Body of pancreas (tissue), 4 donors: ENCODE measurements around the gene CACNA1C.

Experiments
- POLR2A ChIP-seq, 3 donors: fragments of 450-650 bp; IDR thresholded peaks; one replicate each; pipeline ENCODE4 v1.6.1; 2016; ENCODE audit warnings: antibody characterized with exemption in 3 of 3, mild to moderate bottlenecking in 2 of 3
- TF ChIP-seq, protein P1 (sequence below), 7 experiments: fragments of 450-650 bp in 4 of 7; fragments of 200-600 bp in 3 of 7; sonication (generic) in 3 of 7; IDR thresholded peaks; one replicate each; pipeline ENCODE4 v1.5.1; 2016 to 2019; ENCODE audit warnings: antibody characterized with exemption in 7 of 7

- TF ChIP-seq, protein P1, sequence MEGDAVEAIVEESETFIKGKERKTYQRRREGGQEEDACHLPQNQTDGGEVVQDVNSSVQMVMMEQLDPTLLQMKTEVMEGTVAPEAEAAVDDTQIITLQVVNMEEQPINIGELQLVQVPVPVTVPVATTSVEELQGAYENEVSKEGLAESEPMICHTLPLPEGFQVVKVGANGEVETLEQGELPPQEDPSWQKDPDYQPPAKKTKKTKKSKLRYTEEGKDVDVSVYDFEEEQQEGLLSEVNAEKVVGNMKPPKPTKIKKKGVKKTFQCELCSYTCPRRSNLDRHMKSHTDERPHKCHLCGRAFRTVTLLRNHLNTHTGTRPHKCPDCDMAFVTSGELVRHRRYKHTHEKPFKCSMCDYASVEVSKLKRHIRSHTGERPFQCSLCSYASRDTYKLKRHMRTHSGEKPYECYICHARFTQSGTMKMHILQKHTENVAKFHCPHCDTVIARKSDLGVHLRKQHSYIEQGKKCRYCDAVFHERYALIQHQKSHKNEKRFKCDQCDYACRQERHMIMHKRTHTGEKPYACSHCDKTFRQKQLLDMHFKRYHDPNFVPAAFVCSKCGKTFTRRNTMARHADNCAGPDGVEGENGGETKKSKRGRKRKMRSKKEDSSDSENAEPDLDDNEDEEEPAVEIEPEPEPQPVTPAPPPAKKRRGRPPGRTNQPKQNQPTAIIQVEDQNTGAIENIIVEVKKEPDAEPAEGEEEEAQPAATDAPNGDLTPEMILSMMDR (IDR thresholded peaks at IDR 0.05) = no peak
- no peak for TF ChIP-seq POLR2A (IDR thresholded peaks at IDR 0.05)
Observed at GRCh38 chr12:2074792-2075191, 22.0 kb downstream of the CACNA1C start.
